ACHN (cell line): Measurements from ENCODE around the gene WNT4.

Experiments
- DNase-seq: peaks from one replicate; pipeline ENCODE4 v3.0.0-alpha.2; 2015
- in situ Hi-C: cut with HindIII; loops from 2 replicates; pipeline ENCODE4 v1.10.0; 2017; ENCODE audit warnings: low sequenced_read_pairs, low pct_ligation_motif_present, low pct_unique_long_range_greater_than_20kb

The WNT4 gene

GRCh38 chr1:22118291-22118992 is 24.5 kb downstream of the WNT4 start:
- no peak for DNase-seq
- in situ Hi-C loops: no loop called here

- DNase-seq: no peak
- in situ Hi-C loops: no loop called here
Measured at GRCh38 chr1:22117851-22118250, 25.0 kb downstream of the WNT4 start.

- no peak for DNase-seq
- in situ Hi-C loops: no loop called here
Measured at GRCh38 chr1:22117238-22117637, 25.7 kb downstream of the WNT4 start.

- in situ Hi-C loops: no loop called here
Measured at GRCh38 chr1:22115286-22115685, 27.6 kb downstream of the WNT4 start.

GRCh38 chr1:22114083-22115012 is 28.5 kb downstream of the WNT4 start:
- no peak for DNase-seq
- in situ Hi-C loops: no loop called here

More at GRCh38 chr1:22115286-22115685, 27.6 kb downstream of the WNT4 start:
- DNase-seq: no peak

- in situ Hi-C loops: no loop called here
Measured at GRCh38 chr1:22112554-22112953, 30.3 kb downstream of the WNT4 start.

GRCh38 chr1:22111620-22112019 is 31.3 kb downstream of the WNT4 start:
- no peak for DNase-seq
- in situ Hi-C loops: no loop called here

More at GRCh38 chr1:22112554-22112953, 30.3 kb downstream of the WNT4 start:
- DNase-seq: no peak

GRCh38 chr1:22111115-22111514 is 31.8 kb downstream of the WNT4 start:
- DNase-seq: no peak
- in situ Hi-C loops: no loop called here

GRCh38 chr1:22110016-22110415 is 32.9 kb downstream of the WNT4 start:
- DNase-seq: no peak
- in situ Hi-C loops: no loop called here

GRCh38 chr1:22108339-22109105 is 34.4 kb downstream of the WNT4 start:
- in situ Hi-C loops: no loop called here
- no peak for DNase-seq

GRCh38 chr1:22107126-22107525 is 35.8 kb downstream of the WNT4 start:
- in situ Hi-C loops: no loop called here
- peak; percentile 11 for DNase-seq

- DNase-seq: peak; percentile 61
Measured at GRCh38 chr1:22105611-22106207, 37.2 kb downstream of the WNT4 start.

GRCh38 chr1:22104865-22105437 is 37.9 kb downstream of the WNT4 start:
- in situ Hi-C loops: no loop called here
- DNase-seq: no peak

More at GRCh38 chr1:22105611-22106207, 37.2 kb downstream of the WNT4 start:
- in situ Hi-C loops: no loop called here

- DNase-seq: no peak
- in situ Hi-C loops: no loop called here
Measured at GRCh38 chr1:22104094-22104493, 38.8 kb downstream of the WNT4 start.

GRCh38 chr1:22102746-22103145 is 40.2 kb downstream of the WNT4 start:
- no peak for DNase-seq
- in situ Hi-C loops: no loop called here

- no peak for DNase-seq
- in situ Hi-C loops: no loop called here
Measured at GRCh38 chr1:22101995-22102394, 40.9 kb downstream of the WNT4 start.

- in situ Hi-C loops: no loop called here
- DNase-seq: no peak
Measured at GRCh38 chr1:22101199-22101598, 41.7 kb downstream of the WNT4 start.

GRCh38 chr1:22100168-22100567 is 42.7 kb downstream of the WNT4 start:
- in situ Hi-C loops: no loop called here

More at GRCh38 chr1:22100168-22100567, 42.7 kb downstream of the WNT4 start:
- DNase-seq: no peak
